Retinal pigment epithelial cell (primary cell): ENCODE measurements around the gene SYT1.

Experiments used
- DNase-seq: peaks from one replicate; pipeline ENCODE4 v3.0.0-alpha.2; 2010; ENCODE audit warnings: low read depth
- H3K4me3 ChIP-seq: 2 replicates; pipeline ENCODE4 v1.5.1; 2011; ENCODE audit warnings: mild to moderate bottlenecking, low read length, control low read depth, moderate library complexity
- CTCF ChIP-seq: conservative IDR thresholded peaks from 2 replicates; pipeline ENCODE4 v1.5.1; 2011; ENCODE audit warnings: low read depth, low read length, control low read depth, inconsistent platforms

SYT1 gene

GRCh38 chr12:79406993-79407392 is 542.4 kb downstream of the SYT1 start:
- DNase-seq, result no peak
- TF ChIP-seq CTCF, result no peak
- H3K4me3 ChIP-seq, result no peak overlapping the region

- no peak overlapping the region for H3K4me3 ChIP-seq
- peak; percentile 79 for TF ChIP-seq CTCF
- DNase-seq, result peak; percentile 64
Observed at GRCh38 chr12:79407671-79408622, 543.4 kb downstream of the SYT1 start.

GRCh38 chr12:79408689-79409088 is 544.1 kb downstream of the SYT1 start:
- no peak for DNase-seq
- TF ChIP-seq CTCF, result no peak

GRCh38 chr12:79409562-79409961 is 545.0 kb downstream of the SYT1 start:
- peak; percentile 78 for DNase-seq
- TF ChIP-seq CTCF, result no peak
- H3K4me3 ChIP-seq, result no peak overlapping the region

More at GRCh38 chr12:79408689-79409088, 544.1 kb downstream of the SYT1 start:
- H3K4me3 ChIP-seq, result no peak overlapping the region

- H3K4me3 ChIP-seq, result no peak overlapping the region
- TF ChIP-seq CTCF, result no peak
- DNase-seq, result no peak
Observed at GRCh38 chr12:79411791-79412190, 547.2 kb downstream of the SYT1 start.

- no peak for TF ChIP-seq CTCF
- no peak overlapping the region for H3K4me3 ChIP-seq
- DNase-seq, result no peak
Observed at GRCh38 chr12:79413796-79414195, 549.2 kb downstream of the SYT1 start.

- no peak overlapping the region for H3K4me3 ChIP-seq
- no peak for TF ChIP-seq CTCF
- no peak for DNase-seq
Observed at GRCh38 chr12:79414252-79414651, 549.7 kb downstream of the SYT1 start.
